ENCODE results near the gene COL4A6.

The COL4A6 gene

GRCh38 chrX:108134724-108135123 is 303.5 kb downstream of the COL4A6 start:
- DNase-seq (no peak), ATAC-seq (replicated peaks) (no peak)
- Mint-ChIP-seq H3K4me3 (no peak overlapping the region), H3K36me3 (peaks cover 32 to 47% of the 10 kb centered on the region in 2 donors), H3K27me3 (no peaks in the 10 kb centered on the region), H3K27ac (no peak overlapping the region), H3K4me1 (no peaks in the 10 kb centered on the region), H3K9me3 (peaks cover 0 to 3% of the 10 kb centered on the region in 2 donors)

GRCh38 chrX:108132876-108133275 is 305.3 kb downstream of the COL4A6 start:
- no peak for DNase-seq
- no peak overlapping the region for H3K27ac Mint-ChIP-seq

GRCh38 chrX:108132034-108132433 is 306.2 kb downstream of the COL4A6 start:
- peaks cover 15 to 39% of the 10 kb centered on the region in 2 donors for H3K36me3 Mint-ChIP-seq
- H3K9me3 Mint-ChIP-seq: no peaks in the 10 kb centered on the region
- no peaks in the 10 kb centered on the region for H3K27me3 Mint-ChIP-seq
- no peaks in the 10 kb centered on the region for H3K4me1 Mint-ChIP-seq
- ATAC-seq (replicated peaks): no peak
- no peak for DNase-seq
- no peak overlapping the region for H3K4me3 Mint-ChIP-seq
- H3K27ac Mint-ChIP-seq: no peak overlapping the region

More at GRCh38 chrX:108132876-108133275, 305.3 kb downstream of the COL4A6 start:
- H3K36me3 Mint-ChIP-seq: peaks cover 20 to 35% of the 10 kb centered on the region in 2 donors
- no peak overlapping the region for H3K4me3 Mint-ChIP-seq
- H3K4me1 Mint-ChIP-seq: no peaks in the 10 kb centered on the region
- no peak for ATAC-seq (replicated peaks)
- no peaks in the 10 kb centered on the region for H3K9me3 Mint-ChIP-seq
- H3K27me3 Mint-ChIP-seq: no peaks in the 10 kb centered on the region

- no peaks in the 10 kb centered on the region for H3K4me1 Mint-ChIP-seq
- DNase-seq (no peak), ATAC-seq (replicated peaks) (no peak)
- H3K36me3 Mint-ChIP-seq: peaks cover 13 to 38% of the 10 kb centered on the region in 2 donors
- no peaks in the 10 kb centered on the region for H3K27me3 Mint-ChIP-seq
- H3K9me3 Mint-ChIP-seq: no peaks in the 10 kb centered on the region
- H3K27ac Mint-ChIP-seq: no peak overlapping the region
- no peak overlapping the region for H3K4me3 Mint-ChIP-seq
Measured at GRCh38 chrX:108131471-108131870, 306.8 kb downstream of the COL4A6 start.

GRCh38 chrX:108130889-108131288 is 307.3 kb downstream of the COL4A6 start:
- Mint-ChIP-seq H3K4me3 (no peak overlapping the region), H3K9me3 (no peaks in the 10 kb centered on the region)

GRCh38 chrX:108127152-108127551 is 311.1 kb downstream of the COL4A6 start:
- ATAC-seq (replicated peaks): no peak
- Mint-ChIP-seq H3K36me3 (peaks cover 6 to 24% of the 10 kb centered on the region in 2 donors), H3K4me1 (no peaks in the 10 kb centered on the region), H3K27ac (no peak overlapping the region), H3K4me3 (no peak overlapping the region), H3K27me3 (no peaks in the 10 kb centered on the region), H3K9me3 (no peaks in the 10 kb centered on the region)
- DNase-seq: no peak

More at GRCh38 chrX:108130889-108131288, 307.3 kb downstream of the COL4A6 start:
- Mint-ChIP-seq H3K27ac (no peak overlapping the region), H3K36me3 (peaks cover 13 to 38% of the 10 kb centered on the region in 2 donors), H3K4me1 (no peaks in the 10 kb centered on the region), H3K27me3 (no peaks in the 10 kb centered on the region)
- DNase-seq (no peak), ATAC-seq (replicated peaks) (no peak)

GRCh38 chrX:108126661-108127060 is 311.6 kb downstream of the COL4A6 start:
- Mint-ChIP-seq H3K36me3 (peaks cover 4 to 20% of the 10 kb centered on the region in 2 donors), H3K4me3 (no peak overlapping the region), H3K27ac (peak overlapping the region; percentile 56), H3K9me3 (no peaks in the 10 kb centered on the region), H3K27me3 (no peaks in the 10 kb centered on the region), H3K4me1 (no peaks in the 10 kb centered on the region)
- ATAC-seq (replicated peaks) (no peak), DNase-seq (no peak)

- H3K9me3 Mint-ChIP-seq: no peaks in the 10 kb centered on the region
- H3K27me3 Mint-ChIP-seq: no peaks in the 10 kb centered on the region
- no peak for DNase-seq
- H3K27ac Mint-ChIP-seq: no peak overlapping the region
- H3K4me3 Mint-ChIP-seq: no peak overlapping the region
- H3K4me1 Mint-ChIP-seq: no peaks in the 10 kb centered on the region
- peaks cover 4 to 11% of the 10 kb centered on the region in 2 donors for H3K36me3 Mint-ChIP-seq
- ATAC-seq (replicated peaks): no peak
Measured at GRCh38 chrX:108123591-108124366, 314.4 kb downstream of the COL4A6 start.

GRCh38 chrX:108122748-108123147 is 315.5 kb downstream of the COL4A6 start:
- DNase-seq (no peak), ATAC-seq (replicated peaks) (no peak)
- Mint-ChIP-seq H3K9me3 (no peaks in the 10 kb centered on the region), H3K36me3 (peaks cover 4 to 7% of the 10 kb centered on the region in 2 donors), H3K27me3 (no peaks in the 10 kb centered on the region), H3K27ac (no peak overlapping the region), H3K4me3 (no peak overlapping the region), H3K4me1 (no peaks in the 10 kb centered on the region)

- Mint-ChIP-seq H3K9me3 (no peaks in the 10 kb centered on the region), H3K4me1 (no peaks in the 10 kb centered on the region), H3K27me3 (no peaks in the 10 kb centered on the region), H3K4me3 (no peak overlapping the region), H3K36me3 (peaks cover 0 to 7% of the 10 kb centered on the region in 2 donors), H3K27ac (no peak overlapping the region)
- DNase-seq (no peak), ATAC-seq (replicated peaks) (no peak)
Measured at GRCh38 chrX:108121291-108121690, 316.9 kb downstream of the COL4A6 start.

GRCh38 chrX:108117988-108118387 is 320.2 kb downstream of the COL4A6 start:
- Mint-ChIP-seq H3K36me3 (peaks cover 6 to 11% of the 10 kb centered on the region in 2 donors), H3K9me3 (peaks cover 4 to 6% of the 10 kb centered on the region in 2 donors), H3K27me3 (no peaks in the 10 kb centered on the region), H3K4me1 (peaks cover 0 to 2% of the 10 kb centered on the region in 2 donors), H3K4me3 (no peak overlapping the region), H3K27ac (no peak overlapping the region)
- DNase-seq (no peak), ATAC-seq (replicated peaks) (no peak)

GRCh38 chrX:108114541-108114940 is 323.7 kb downstream of the COL4A6 start:
- no peak for ATAC-seq (replicated peaks)
- no peaks in the 10 kb centered on the region for H3K27me3 Mint-ChIP-seq
- DNase-seq: no peak
- peaks cover 6 to 9% of the 10 kb centered on the region in 2 donors for H3K36me3 Mint-ChIP-seq
- H3K27ac Mint-ChIP-seq: no peak overlapping the region
- peaks cover 4 to 6% of the 10 kb centered on the region in 2 donors for H3K9me3 Mint-ChIP-seq
- H3K4me3 Mint-ChIP-seq: no peak overlapping the region
- H3K4me1 Mint-ChIP-seq: peaks cover 0 to 2% of the 10 kb centered on the region in 2 donors

Measured in stimulated activated naive B cell treated with anti-CD40 and anti-IgM and Interleukin-4, amounts not matched to agents 10 μg/mL and 1 μg/mL and 100 μg/mL, for 72 hours (primary cell).